Glutamatergic neuron (in vitro differentiated cells): ENCODE results near the gene ERN1. TPM values are rescaled to one million over a fixed set of nuclear protein-coding genes. Genes with fewer than 3 reads are reported as not detected.

Source experiments
- DNase-seq: peaks from one replicate; pipeline ENCODE4 v3.0.0; 2022
- H3K27ac Mint-ChIP-seq: one replicate; pipeline ENCODE4 v1.8.0; 2020; ENCODE audit warnings: mild to moderate bottlenecking, mixed read lengths, inconsistent platforms; ENCODE audit not compliant: unreplicated experiment
- H3K27me3 Mint-ChIP-seq: one replicate; pipeline ENCODE4 v1.8.0; 2020; ENCODE audit warnings: mild to moderate bottlenecking, moderate library complexity, mixed read lengths, inconsistent platforms; ENCODE audit not compliant: unreplicated experiment
- H3K36me3 Mint-ChIP-seq: one replicate; pipeline ENCODE4 v1.8.0; 2020; ENCODE audit warnings: mild to moderate bottlenecking, mixed read lengths, inconsistent platforms; ENCODE audit not compliant: unreplicated experiment
- H3K4me1 Mint-ChIP-seq: one replicate; pipeline ENCODE4 v1.8.0; 2020; ENCODE audit warnings: mild to moderate bottlenecking, low read depth, mixed read lengths, inconsistent platforms; ENCODE audit not compliant: unreplicated experiment
- H3K4me3 Mint-ChIP-seq: one replicate; pipeline ENCODE4 v1.8.0; 2020; ENCODE audit warnings: mild to moderate bottlenecking, mixed read lengths, inconsistent platforms; ENCODE audit not compliant: unreplicated experiment
- H3K9me3 Mint-ChIP-seq: one replicate; pipeline ENCODE4 v1.8.0; 2020; ENCODE audit warnings: mild to moderate bottlenecking, moderate library complexity, mixed read lengths, inconsistent platforms; ENCODE audit not compliant: unreplicated experiment
- total RNA-seq: library from RNA; stranded (reverse); fragmentation: NEBNext Ultra II Directional; extraction: Animal tissue kit (Norgen Biotek cat#: 25700); gene quantifications from one replicate; pipeline ENCODE4 v1.2.1, GENCODE V29; 2021; ENCODE audit not compliant: unreplicated experiment
- TF ChIP-seq, protein P1 (sequence below): fragments of 200-600 bp; sonication (generic); IDR thresholded peaks from one replicate; pipeline ENCODE4 v1.5.0; 2021; ENCODE audit not compliant: partially characterized antibody, unreplicated experiment

The ERN1 gene
- total RNA-seq, 1 donor from 2014 or later: 6.9 TPM

DNA sequence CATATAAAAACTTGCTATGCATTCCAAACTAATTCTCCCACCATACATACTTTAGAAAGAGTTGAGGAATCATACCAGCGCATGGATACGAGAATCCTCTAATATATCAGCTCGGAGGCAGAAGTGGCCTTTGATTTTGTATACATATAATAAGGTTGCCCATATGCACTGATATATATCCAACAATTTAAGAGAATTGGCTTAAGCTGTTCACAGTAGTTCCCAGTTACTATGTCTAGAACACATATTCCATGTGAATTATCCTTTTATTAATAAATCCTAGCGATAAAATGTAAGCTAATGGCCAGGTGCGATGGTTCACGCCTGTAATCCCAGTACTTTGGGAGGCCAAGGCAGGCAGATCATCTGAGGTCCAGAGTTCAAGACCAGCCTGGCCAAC, 19.3 kb upstream of the ERN1 start:
- no peak overlapping the region for H3K27ac Mint-ChIP-seq
- H3K27me3 Mint-ChIP-seq: peaks cover 5% of the 10 kb centered on the region
- DNase-seq: no peak
- H3K36me3 Mint-ChIP-seq: no peaks in the 10 kb centered on the region
- H3K9me3 Mint-ChIP-seq: no peaks in the 10 kb centered on the region
- H3K4me3 Mint-ChIP-seq: no peak overlapping the region
- H3K4me1 Mint-ChIP-seq: peaks cover 36% of the 10 kb centered on the region
- TF ChIP-seq, protein P1, sequence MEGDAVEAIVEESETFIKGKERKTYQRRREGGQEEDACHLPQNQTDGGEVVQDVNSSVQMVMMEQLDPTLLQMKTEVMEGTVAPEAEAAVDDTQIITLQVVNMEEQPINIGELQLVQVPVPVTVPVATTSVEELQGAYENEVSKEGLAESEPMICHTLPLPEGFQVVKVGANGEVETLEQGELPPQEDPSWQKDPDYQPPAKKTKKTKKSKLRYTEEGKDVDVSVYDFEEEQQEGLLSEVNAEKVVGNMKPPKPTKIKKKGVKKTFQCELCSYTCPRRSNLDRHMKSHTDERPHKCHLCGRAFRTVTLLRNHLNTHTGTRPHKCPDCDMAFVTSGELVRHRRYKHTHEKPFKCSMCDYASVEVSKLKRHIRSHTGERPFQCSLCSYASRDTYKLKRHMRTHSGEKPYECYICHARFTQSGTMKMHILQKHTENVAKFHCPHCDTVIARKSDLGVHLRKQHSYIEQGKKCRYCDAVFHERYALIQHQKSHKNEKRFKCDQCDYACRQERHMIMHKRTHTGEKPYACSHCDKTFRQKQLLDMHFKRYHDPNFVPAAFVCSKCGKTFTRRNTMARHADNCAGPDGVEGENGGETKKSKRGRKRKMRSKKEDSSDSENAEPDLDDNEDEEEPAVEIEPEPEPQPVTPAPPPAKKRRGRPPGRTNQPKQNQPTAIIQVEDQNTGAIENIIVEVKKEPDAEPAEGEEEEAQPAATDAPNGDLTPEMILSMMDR: no peak

DNA sequence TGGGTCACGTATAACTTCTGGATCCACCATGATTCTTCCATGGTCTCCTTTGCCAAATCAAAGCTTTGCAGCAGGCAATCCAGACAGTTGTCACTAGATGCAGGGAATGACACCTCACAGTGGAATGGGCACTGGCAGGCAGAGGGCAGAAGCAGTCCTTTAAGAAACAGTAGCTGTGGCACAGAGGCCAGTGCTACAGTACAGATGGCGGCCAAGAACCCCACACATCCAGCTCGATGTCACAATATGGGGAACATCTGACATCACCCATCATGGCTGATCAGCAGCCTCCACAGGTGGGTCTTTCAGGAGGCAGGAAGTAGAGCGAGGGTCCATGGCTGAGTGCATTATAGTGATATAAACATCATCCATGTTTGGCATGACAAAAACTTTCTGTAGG, 18.8 kb upstream of the ERN1 start:
- Mint-ChIP-seq H3K27me3 (peaks cover 5% of the 10 kb centered on the region), H3K9me3 (no peaks in the 10 kb centered on the region), H3K36me3 (no peaks in the 10 kb centered on the region), H3K4me3 (no peak overlapping the region), H3K4me1 (peaks cover 35% of the 10 kb centered on the region), H3K27ac (no peak overlapping the region)
- TF ChIP-seq, protein P1: no peak
- DNase-seq: no peak

DNA sequence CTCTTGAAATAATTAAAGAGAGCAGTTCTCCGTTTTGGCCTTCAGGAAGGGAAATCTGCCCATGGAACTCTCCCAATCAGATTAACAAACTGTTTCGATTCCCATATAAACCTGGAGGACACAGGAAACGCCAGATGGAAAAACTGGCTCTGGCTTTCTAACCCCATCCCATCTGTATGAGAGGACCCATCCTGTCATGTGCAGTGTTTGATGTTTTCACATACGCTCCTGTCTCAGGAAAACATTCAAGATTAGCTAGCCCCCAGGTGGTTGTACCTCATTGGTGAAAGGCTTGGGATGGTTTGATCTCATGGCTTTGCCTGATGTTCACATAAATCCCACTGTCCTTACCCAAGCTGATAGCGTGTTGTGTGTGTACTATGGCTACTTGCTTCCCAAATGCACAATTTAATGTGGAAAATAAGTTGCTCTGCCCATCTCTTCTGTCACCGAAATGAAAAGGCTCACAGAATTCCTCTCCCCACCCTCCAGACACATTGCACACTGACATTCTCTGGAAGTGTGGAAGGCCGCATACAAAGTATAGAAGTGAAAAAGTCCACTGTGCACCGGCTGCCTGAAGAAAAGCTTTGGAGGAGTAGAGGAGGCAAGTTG, 18.2 kb upstream of the ERN1 start:
- Mint-ChIP-seq H3K4me3 (peak overlapping the region; percentile 1), H3K27me3 (peaks cover 5% of the 10 kb centered on the region), H3K36me3 (no peaks in the 10 kb centered on the region), H3K27ac (no peak overlapping the region), H3K9me3 (no peaks in the 10 kb centered on the region), H3K4me1 (peaks cover 32% of the 10 kb centered on the region)
- no peak for DNase-seq
- TF ChIP-seq, protein P1: no peak

DNA sequence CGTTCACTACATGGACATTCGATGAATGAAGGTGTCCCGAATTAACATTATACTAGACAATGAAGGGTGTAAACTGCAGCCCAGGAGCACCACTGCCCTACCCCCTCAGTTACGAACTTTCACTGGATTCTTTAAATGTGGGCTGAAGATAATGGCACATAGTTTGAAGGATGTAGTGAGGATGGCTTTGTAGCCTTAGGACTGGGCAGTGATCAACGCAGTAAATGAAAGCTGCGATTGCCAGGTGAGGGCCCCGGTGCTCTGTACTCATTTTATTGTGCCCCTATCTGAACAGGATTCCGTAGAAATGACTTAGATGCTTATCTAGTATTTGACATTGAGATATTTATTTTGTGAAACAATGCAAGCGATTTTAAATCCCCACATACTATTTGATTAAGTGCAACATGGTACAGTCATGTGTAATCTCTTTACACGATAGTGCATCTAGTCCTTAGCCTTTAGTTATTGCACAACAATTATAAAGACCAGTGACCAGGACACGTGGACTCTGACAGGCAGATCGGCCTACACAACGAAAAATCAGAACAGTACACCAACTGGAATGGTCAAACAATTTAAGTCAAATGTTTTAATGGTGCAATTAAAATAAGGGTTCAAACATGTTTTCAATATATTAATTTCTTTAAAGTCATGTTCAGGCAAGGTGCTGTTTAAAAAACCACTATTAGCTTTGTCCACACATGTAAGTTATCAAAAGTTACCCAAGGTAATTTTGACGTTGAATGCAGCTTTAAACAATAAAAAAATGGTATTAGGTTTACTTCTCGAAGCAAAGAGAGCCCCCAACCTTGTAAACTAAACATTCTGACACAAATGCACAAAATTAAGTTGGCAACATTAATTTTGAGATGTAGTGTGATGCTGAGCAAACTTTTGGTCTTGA, 17.4 kb upstream of the ERN1 start:
- TF ChIP-seq, protein P1: no peak
- H3K4me3 Mint-ChIP-seq: no peak overlapping the region
- peaks cover 26% of the 10 kb centered on the region for H3K4me1 Mint-ChIP-seq
- no peak for DNase-seq
- no peaks in the 10 kb centered on the region for H3K9me3 Mint-ChIP-seq
- no peaks in the 10 kb centered on the region for H3K36me3 Mint-ChIP-seq
- peaks cover 5% of the 10 kb centered on the region for H3K27me3 Mint-ChIP-seq
- H3K27ac Mint-ChIP-seq: no peak overlapping the region
